GM12878 (cell line): Measurements from ENCODE around the gene NLRP5. TPM values are rescaled to one million over a fixed set of nuclear protein-coding genes. Genes with fewer than 3 reads are reported as not detected.
"Not testable (repeated sequence)": the region's sequence is repeated elsewhere in the genome, so short reads cannot be mapped to it uniquely, and the experiment has no call there.

Source experiments
- ATAC-seq: fragments of 200-7000 bp; cut with Tn5 transposase; 3 replicates; pipeline ENCODE4 v1.9.1; 2020; ENCODE audit warnings: mild to moderate bottlenecking, moderate library complexity
- BruUV-seq: library from RNA; stranded (reverse); fragments of 400-500 nt; replicated peaks from 2 replicates; lab custom pipeline; 2021; lab: Mats Ljungman, UMichigan
- CTCF ChIA-PET: fragments of 300-600 bp; sonication (Branson Sonifier 250); formaldehyde crosslinking; extraction: SDS; loops from one replicate; lab custom pipeline; 2021; ENCODE audit warnings: inconsistent platforms; lab: Yijun Ruan, JAX
- POLR2A ChIA-PET: fragments of 350-600 bp; formaldehyde crosslinking; extraction: SDS; loops from one replicate; lab custom pipeline; 2021; ENCODE audit warnings: inconsistent platforms; lab: Charles Lee
- RAD21 ChIA-PET: fragments of 300-600 bp; sonication (Branson Sonifier 250); formaldehyde crosslinking; loops from one replicate; lab custom pipeline; 2023; ENCODE audit warnings: antibody characterized with exemption; ENCODE audit not compliant: unreplicated experiment; lab: Charles Lee
- SMC1A ChIA-PET: fragments of 300-600 bp; sonication (Branson Sonifier 250); formaldehyde crosslinking; loops from one replicate; lab custom pipeline; 2023; ENCODE audit not compliant: unreplicated experiment, uncharacterized antibody; lab: Charles Lee
- DNase-seq: peaks from one replicate; pipeline ENCODE4 v3.0.0-alpha.2; 2011; ENCODE audit warnings: low read depth, low spot score
- FAIRE-seq: peaks from 3 replicates; lab custom pipeline; 2011; peaks lifted over from hg19 to GRCh38; lab: Jason Lieb, UNC
- H2AFZ ChIP-seq: 2 replicates; pipeline ENCODE4 v1.6.0; 2011; ENCODE audit warnings: low read depth, low read length, control low read depth; ENCODE audit not compliant: control insufficient read depth
- H3K27ac ChIP-seq: 2 replicates; pipeline ENCODE4 v1.5.1; 2011; ENCODE audit warnings: control low read depth; ENCODE audit not compliant: control insufficient read depth, insufficient read depth
- H3K27me3 ChIP-seq, 2 experiments: replicated peaks in 1 of 2; 2 replicates each; pipeline versions ENCODE4 v1.6.0 to v1.6.1; 2011; ENCODE audit warnings: low read length in 1 of 2; ENCODE audit not compliant: control insufficient read depth in 2 of 2, insufficient read depth in 2 of 2
- H3K36me3 ChIP-seq, 2 experiments: 2 replicates each; pipeline ENCODE4 v1.5.1; 2011; ENCODE audit warnings: low read length in 1 of 2; ENCODE audit not compliant: control insufficient read depth in 2 of 2, insufficient read depth in 2 of 2
- H3K4me1 ChIP-seq: 2 replicates; pipeline ENCODE4 v1.6.1; 2011; ENCODE audit warnings: mild to moderate bottlenecking, low read length, moderate library complexity, mixed read lengths; ENCODE audit not compliant: control insufficient read depth, insufficient read depth
- H3K4me2 ChIP-seq: 2 replicates; pipeline ENCODE4 v1.6.0; 2011; ENCODE audit warnings: control low read depth; ENCODE audit not compliant: control insufficient read depth, insufficient read depth
- H3K4me3 ChIP-seq: fragments of 200-600 bp; sonication (generic); 2 replicates; pipeline ENCODE4 v1.5.1; 2016
- H3K79me2 ChIP-seq: 2 replicates; pipeline ENCODE4 v1.6.0; 2011; ENCODE audit warnings: low read length; ENCODE audit not compliant: control insufficient read depth, insufficient read depth
- H3K9ac ChIP-seq: 2 replicates; pipeline ENCODE4 v1.8.0; 2011; ENCODE audit warnings: low read length, control low read depth, mixed read lengths; ENCODE audit not compliant: control insufficient read depth, insufficient read depth
- H3K9me3 ChIP-seq: replicated peaks from 3 replicates; pipeline ENCODE4 v1.5.1; 2011; ENCODE audit warnings: mild to moderate bottlenecking, low read length; ENCODE audit not compliant: control insufficient read depth, insufficient read depth
- H4K20me1 ChIP-seq: 2 replicates; pipeline ENCODE4 v1.6.0; 2011; ENCODE audit not compliant: control insufficient read depth, insufficient read depth
- BCL3 ChIP-seq: IDR thresholded peaks from 2 replicates; pipeline ENCODE4 v1.6.1; 2011; ENCODE audit warnings: borderline replicate concordance, low read depth, mild to moderate bottlenecking, moderate library complexity, low read length; ENCODE audit not compliant: insufficient read depth, poor library complexity, severe bottlenecking
- CBX5 ChIP-seq: sonication (generic); IDR thresholded peaks from 2 replicates; pipeline ENCODE4 v1.6.1; 2016; ENCODE audit warnings: low read depth, moderate library complexity, mild to moderate bottlenecking, inconsistent platforms
- CHD1 ChIP-seq: IDR thresholded peaks from 2 replicates; pipeline ENCODE4 v1.6.1; 2012; ENCODE audit warnings: low read depth, low read length, improper control_type of control experiment
- EZH2 ChIP-seq: IDR thresholded peaks from 2 replicates; pipeline ENCODE4 v1.6.1; 2012; ENCODE audit warnings: low read depth, mild to moderate bottlenecking, control low read depth, inconsistent platforms, low read length, borderline replicate concordance; ENCODE audit not compliant: control insufficient read depth
- IKZF2 ChIP-seq, 2 experiments: fragments of 450-650 bp; IDR thresholded peaks; 2 replicates each; pipeline ENCODE4 v1.6.1; 2017; ENCODE audit warnings: mild to moderate bottlenecking in 2 of 2, moderate library complexity in 2 of 2
- MYC ChIP-seq: IDR thresholded peaks from 2 replicates; pipeline ENCODE4 v1.6.1; 2011; ENCODE audit warnings: mild to moderate bottlenecking, low read length, moderate library complexity, inconsistent platforms; ENCODE audit not compliant: insufficient read depth, insufficient replicate concordance, insufficient read length, severe bottlenecking
- NFXL1 ChIP-seq: fragments of 450-650 bp; IDR thresholded peaks from 2 replicates; pipeline ENCODE4 v1.6.1; 2017; ENCODE audit warnings: antibody characterized with exemption, mild to moderate bottlenecking, borderline replicate concordance
- NRF1 ChIP-seq: conservative IDR thresholded peaks from 2 replicates; pipeline ENCODE4 v1.6.1; 2011; ENCODE audit warnings: mild to moderate bottlenecking, low read depth, low read length, improper control_type of control experiment
- PBX3 ChIP-seq: IDR thresholded peaks from 2 replicates; pipeline ENCODE4 v1.6.1; 2011; ENCODE audit warnings: mild to moderate bottlenecking, low read depth, low read length, moderate library complexity; ENCODE audit not compliant: insufficient replicate concordance
- RFX5 ChIP-seq: IDR thresholded peaks from 2 replicates; pipeline ENCODE4 v1.6.1; 2011; ENCODE audit warnings: low read depth, low read length, improper control_type of control experiment
- STAT3 ChIP-seq: IDR thresholded peaks from 2 replicates; pipeline ENCODE4 v1.6.1; 2011; ENCODE audit warnings: low read depth, low read length, improper control_type of control experiment
- SUPT20H ChIP-seq: IDR thresholded peaks from 2 replicates; pipeline ENCODE4 v1.6.1; 2011; ENCODE audit warnings: low read depth, mild to moderate bottlenecking, low read length, moderate library complexity, borderline replicate concordance; ENCODE audit not compliant: control insufficient read depth
- YY1 ChIP-seq: IDR thresholded peaks from 2 replicates; pipeline ENCODE4 v1.6.1; 2011; ENCODE audit warnings: low read depth, mild to moderate bottlenecking, low read length
- ZNF384 ChIP-seq: IDR thresholded peaks from 2 replicates; pipeline ENCODE4 v1.6.1; 2012; ENCODE audit warnings: low read depth, mild to moderate bottlenecking, low read length, improper control_type of control experiment, borderline replicate concordance
- WGBS: methylation state at CpG from one replicate; pipeline ENCODE4 v1.1.6; 2016; ENCODE audit warnings: low lambda C conversion rate; ENCODE audit not compliant: insufficient replicate concordance, insufficient coverage; ENCODE audit errors: missing lambda C conversion rate; 5-methylcytosine and 5-hydroxymethylcytosine counted together
- in situ Hi-C: fragments of 300-500 bp; cut with MboI; formaldehyde crosslinking; loops from 9 replicates; pipeline ENCODE4 v1.14.3; 2018; ENCODE audit warnings: mixed read lengths
- intact Hi-C: fragments of 100-400 bp; cut with micrococcal nuclease; formaldehyde crosslinking; loops from one replicate; pipeline ENCODE4 v1.14.2; 2022; ENCODE audit not compliant: unreplicated experiment
- polyA plus RNA-seq, 11 experiments: library from polyadenylated mRNA; depleted of rRNA in 4 of 11; unstranded in 6 of 11; stranded (reverse) in 5 of 11; fragments of >200 nt; fragmentation: Nextera tagmentation in 4 of 11; fragmentation: Illumina TruSeq in 1 of 11; extraction: Ambion mirVana in 4 of 11; extraction: Trizol in 1 of 11; gene quantifications; 1 replicate in 1 of 11; 2 replicates in 10 of 11; pipeline versions ENCODE4 v1.2.1 to v1.2.3, GENCODE V29; 2011 to 2016; ENCODE audit warnings: inconsistent platforms in 2 of 11, missing spikeins in 2 of 11, low read depth in 1 of 11
- total RNA-seq, 4 experiments: library from RNA; depleted of rRNA in 3 of 4; stranded (reverse); fragments of >200 nt in 3 of 4; fragmentation: Illumina TruSeq in 1 of 4; extraction: Trizol in 1 of 4; gene quantifications; 2 replicates each; pipeline versions ENCODE4 v1.2.1 to v1.2.3, GENCODE V29; 2013 to 2021

NLRP5 gene
- total and polyA plus RNA-seq, 10 of the 15 experiments (the other 5 are each of a cell fraction or from before 2014, with no cell fraction given): 0.01 TPM; not detected in 9

- POLR2A ChIA-PET, H3K9ac ChIP-seq, DNase-seq, ATAC-seq, H3K27me3 ChIP-seq, H3K9me3 ChIP-seq, H2AFZ ChIP-seq, SMC1A ChIA-PET, FAIRE-seq, H3K4me3 ChIP-seq, in situ Hi-C loops, intact Hi-C loops, BruUV-seq, H3K4me2 ChIP-seq, H4K20me1 ChIP-seq, H3K27ac ChIP-seq: not testable (repeated sequence)
- CTCF ChIA-PET: interaction anchor here (0.6 to 1.4 kb wide), 2 partner anchors 36 to 1373 kb away, joined by 3 to 5 read pairs; no protein-coding TSS in a partner anchor
- Histone ChIP-seq H3K79me2 (peaks cover 53% of the 10 kb centered on the region), H3K36me3 (peaks cover 0 to 14% of the 10 kb centered on the region in 2 experiments; a peak in 3 of 4 replicates), H3K4me1 (peaks cover 19% of the 10 kb centered on the region)
- WGBS: 97% methylated on average over 41 of the region's 61 CpGs
- RAD21 ChIA-PET: interaction anchor here (1.3 kb wide), 1 partner anchor 66 kb away, joined by 3 read pairs; no protein-coding TSS in a partner anchor
These were observed 119.3 kb downstream of the NLRP5 start for GRCh38 chr19:56105831-56106396.

- intact Hi-C loops: no loop called here
- DNase-seq (no peak), ATAC-seq (no peak), FAIRE-seq (no peak)
- Histone ChIP-seq H3K36me3 (peaks cover 0 to 14% of the 10 kb centered on the region in 2 experiments; a peak in 3 of 4 replicates), H3K79me2 (peaks cover 58% of the 10 kb centered on the region), H3K27me3 (no peaks in the 10 kb centered on the region), H3K9ac (no peak overlapping the region), H3K4me1 (peaks cover 24% of the 10 kb centered on the region), H3K27ac (no peak overlapping the region), H4K20me1 (no peaks in the 10 kb centered on the region; the same call in 1 of the 2 replicates), H3K4me3 (no peak overlapping the region), H2AFZ (no peak overlapping the region), H3K9me3 (no peaks in the 10 kb centered on the region), H3K4me2 (no peak overlapping the region)
- CTCF ChIA-PET: no interaction called here
- RAD21 ChIA-PET: no interaction called here
- no TSS peak for BruUV-seq
- in situ Hi-C loops: no loop called here
- POLR2A ChIA-PET: no interaction called here
- WGBS: 95% methylated on average over 27 of the region's 27 CpGs
- SMC1A ChIA-PET: no interaction called here
- TF ChIP-seq NRF1 (no peak), CBX5 (no peak), YY1 (no peak), BCL3 (no peak), RFX5 (no peak), STAT3 (no peak), MYC (no peak), ZNF384 (no peak), SUPT20H (no peak), NFXL1 (no peak), PBX3 (no peak), EZH2 (no peak), CHD1 (no peak), IKZF2 (IDR thresholded peaks at IDR 0.05) (no peak)
These were observed 119.8 kb downstream of the NLRP5 start for GRCh38 chr19:56106397-56106849.
